DND-41 (cell line): Measurements from ENCODE around the gene CRACR2A.

Experiments
- ATAC-seq: fragments of 200-7000 bp; cut with Tn5 transposase; 3 replicates; pipeline ENCODE4 v1.9.1; 2021; ENCODE audit warnings: low read depth; ENCODE audit not compliant: insufficient read depth
- DNase-seq: peaks from one replicate; pipeline ENCODE4 v3.0.0-alpha.2; 2020
- H2AFZ ChIP-seq: 2 replicates; pipeline ENCODE4 v1.6.0; 2012; ENCODE audit warnings: low read depth, low read length
- H3K27ac ChIP-seq: 2 replicates; pipeline ENCODE4 v1.5.1; 2012; ENCODE audit warnings: low read length, inconsistent platforms
- H3K27me3 ChIP-seq: fragments of 200-600 bp; sonication (generic); 2 replicates; pipeline ENCODE4 v1.6.0; 2012; ENCODE audit warnings: low read length, mild to moderate bottlenecking, inconsistent platforms; ENCODE audit not compliant: insufficient read depth, poor library complexity
- H3K36me3 ChIP-seq: 2 replicates; pipeline ENCODE4 v1.5.1; 2012; ENCODE audit warnings: low read length, inconsistent platforms; ENCODE audit not compliant: insufficient read depth
- H3K4me1 ChIP-seq: 2 replicates; pipeline ENCODE4 v1.5.1; 2012; ENCODE audit warnings: mild to moderate bottlenecking, low read length; ENCODE audit not compliant: insufficient read depth
- H3K4me2 ChIP-seq: 2 replicates; pipeline ENCODE4 v1.6.0; 2012; ENCODE audit warnings: mild to moderate bottlenecking, moderate library complexity, low read length, inconsistent platforms; ENCODE audit not compliant: insufficient read depth
- H3K4me3 ChIP-seq, 2 experiments: fragments of 200-600 bp in 1 of 2; shearing (Covaris generic) in 1 of 2; 2 replicates each; pipeline ENCODE4 v1.5.1; 2012 to 2016; ENCODE audit warnings: inconsistent platforms in 2 of 2, low read length in 2 of 2, mild to moderate bottlenecking in 2 of 2, low read depth in 1 of 2, moderate library complexity in 1 of 2
- H3K79me2 ChIP-seq: 2 replicates; pipeline ENCODE4 v1.6.0; 2012; ENCODE audit warnings: low read length, inconsistent platforms; ENCODE audit not compliant: insufficient read depth
- H3K9ac ChIP-seq: 2 replicates; pipeline ENCODE4 v1.6.0; 2012; ENCODE audit warnings: low read depth, mild to moderate bottlenecking, inconsistent platforms, low read length, moderate library complexity
- H3K9me3 ChIP-seq: 2 replicates; pipeline ENCODE4 v1.5.1; 2012; ENCODE audit warnings: low read length, moderate library complexity, mild to moderate bottlenecking, inconsistent platforms; ENCODE audit not compliant: insufficient read depth, severe bottlenecking
- H4K20me1 ChIP-seq: 2 replicates; pipeline ENCODE4 v1.6.0; 2012; ENCODE audit warnings: low read length; ENCODE audit not compliant: insufficient read depth
- EZH2 ChIP-seq: IDR thresholded peaks from 3 replicates; pipeline ENCODE4 v1.6.1; 2012; ENCODE audit warnings: borderline replicate concordance, low read depth, mild to moderate bottlenecking, moderate library complexity, low read length, inconsistent platforms; ENCODE audit not compliant: severe bottlenecking
- TF ChIP-seq, protein P1 (sequence below): IDR thresholded peaks from 2 replicates; pipeline ENCODE4 v1.5.1; 2012; ENCODE audit warnings: borderline replicate concordance, low read length, moderate library complexity, mild to moderate bottlenecking; ENCODE audit not compliant: poor library complexity, severe bottlenecking; ENCODE audit errors: extremely low read depth

The CRACR2A gene

DNA sequence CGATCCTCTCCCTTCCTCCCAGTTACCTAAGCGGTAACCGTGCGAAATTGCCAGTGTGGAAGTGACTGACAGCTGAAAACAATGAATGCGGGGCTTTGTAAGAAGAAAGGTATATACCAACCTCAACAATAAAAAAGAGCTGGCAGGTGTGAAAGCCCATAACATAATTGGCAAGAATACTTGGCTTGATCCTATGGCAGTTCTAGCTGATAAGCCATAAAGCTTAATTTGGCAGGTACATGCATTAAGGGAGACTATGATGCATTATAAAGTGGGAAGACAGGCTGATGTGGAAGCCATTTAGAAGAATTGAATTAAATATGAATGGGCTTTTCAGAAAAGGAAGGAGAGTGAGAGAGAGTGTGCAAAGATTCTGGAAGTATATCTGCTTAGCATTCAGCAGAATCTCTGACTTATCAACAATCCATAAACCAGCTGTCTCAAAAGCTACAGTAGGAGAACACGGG, 71.3 kb downstream of the CRACR2A start:
- no peak overlapping the region for H3K9ac ChIP-seq
- no peak overlapping the region for H3K4me3 ChIP-seq
- no peaks in the 10 kb centered on the region for H3K27me3 ChIP-seq
- H3K79me2 ChIP-seq: no peaks in the 10 kb centered on the region
- H3K27ac ChIP-seq: no peak overlapping the region
- no peak overlapping the region for H2AFZ ChIP-seq
- ATAC-seq (no peak), DNase-seq (no peak)
- no peaks in the 10 kb centered on the region for H4K20me1 ChIP-seq
- H3K36me3 ChIP-seq: peaks cover 51% of the 10 kb centered on the region
- no peaks in the 10 kb centered on the region for H3K9me3 ChIP-seq
- H3K4me2 ChIP-seq: no peak overlapping the region
- H3K4me1 ChIP-seq: no peaks in the 10 kb centered on the region
- no peak for TF ChIP-seq EZH2
- TF ChIP-seq, protein P1, sequence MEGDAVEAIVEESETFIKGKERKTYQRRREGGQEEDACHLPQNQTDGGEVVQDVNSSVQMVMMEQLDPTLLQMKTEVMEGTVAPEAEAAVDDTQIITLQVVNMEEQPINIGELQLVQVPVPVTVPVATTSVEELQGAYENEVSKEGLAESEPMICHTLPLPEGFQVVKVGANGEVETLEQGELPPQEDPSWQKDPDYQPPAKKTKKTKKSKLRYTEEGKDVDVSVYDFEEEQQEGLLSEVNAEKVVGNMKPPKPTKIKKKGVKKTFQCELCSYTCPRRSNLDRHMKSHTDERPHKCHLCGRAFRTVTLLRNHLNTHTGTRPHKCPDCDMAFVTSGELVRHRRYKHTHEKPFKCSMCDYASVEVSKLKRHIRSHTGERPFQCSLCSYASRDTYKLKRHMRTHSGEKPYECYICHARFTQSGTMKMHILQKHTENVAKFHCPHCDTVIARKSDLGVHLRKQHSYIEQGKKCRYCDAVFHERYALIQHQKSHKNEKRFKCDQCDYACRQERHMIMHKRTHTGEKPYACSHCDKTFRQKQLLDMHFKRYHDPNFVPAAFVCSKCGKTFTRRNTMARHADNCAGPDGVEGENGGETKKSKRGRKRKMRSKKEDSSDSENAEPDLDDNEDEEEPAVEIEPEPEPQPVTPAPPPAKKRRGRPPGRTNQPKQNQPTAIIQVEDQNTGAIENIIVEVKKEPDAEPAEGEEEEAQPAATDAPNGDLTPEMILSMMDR: no peak

DNA sequence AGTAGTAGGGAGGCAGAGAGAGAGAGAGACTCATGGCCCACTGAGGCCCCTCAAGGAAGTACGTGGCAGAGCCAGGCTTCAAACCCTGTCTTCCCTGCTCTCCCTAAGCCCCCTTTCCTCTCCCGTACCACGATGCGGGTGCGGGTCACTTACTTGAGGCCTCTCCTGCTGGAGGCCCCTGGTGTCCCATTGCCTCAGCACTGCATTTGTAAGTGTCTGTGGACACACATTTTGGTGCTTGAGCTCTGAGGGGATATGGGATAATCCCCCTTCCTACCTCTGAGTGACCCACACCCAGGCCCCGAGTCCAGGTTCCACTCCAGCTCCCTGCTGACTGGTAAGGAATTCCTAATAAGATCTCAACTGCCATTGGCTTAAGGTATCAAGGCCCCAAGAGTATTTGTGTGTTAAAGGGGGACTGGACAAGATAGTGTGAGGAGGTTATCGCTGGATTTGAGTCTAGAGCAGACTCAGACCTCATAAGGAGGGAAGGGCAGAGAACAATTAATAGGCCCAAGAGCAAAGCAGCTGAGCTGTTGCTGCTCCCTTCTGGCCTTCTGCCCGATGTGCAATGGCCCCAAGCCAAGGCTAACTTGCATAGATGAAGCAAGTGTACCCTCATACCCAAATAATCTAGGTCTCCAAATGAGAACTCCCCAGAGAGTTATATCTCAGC, 71.9 kb downstream of the CRACR2A start:
- H3K27me3 ChIP-seq: no peaks in the 10 kb centered on the region
- ATAC-seq (no peak), DNase-seq (no peak)
- no peak overlapping the region for H3K4me2 ChIP-seq
- no peak for TF ChIP-seq EZH2
- TF ChIP-seq, protein P1: no peak
- no peaks in the 10 kb centered on the region for H3K79me2 ChIP-seq
- H3K4me1 ChIP-seq: no peaks in the 10 kb centered on the region
- no peak overlapping the region for H3K27ac ChIP-seq
- H2AFZ ChIP-seq: no peak overlapping the region
- no peak overlapping the region for H3K4me3 ChIP-seq
- no peak overlapping the region for H3K9ac ChIP-seq
- no peaks in the 10 kb centered on the region for H4K20me1 ChIP-seq
- no peaks in the 10 kb centered on the region for H3K9me3 ChIP-seq
- peaks cover 52% of the 10 kb centered on the region for H3K36me3 ChIP-seq

- Histone ChIP-seq H3K4me2 (no peak overlapping the region), H3K4me1 (no peaks in the 10 kb centered on the region), H3K27me3 (no peaks in the 10 kb centered on the region), H3K9ac (no peak overlapping the region), H3K4me3 (no peak overlapping the region), H3K9me3 (no peaks in the 10 kb centered on the region), H3K27ac (no peak overlapping the region), H4K20me1 (no peaks in the 10 kb centered on the region), H3K36me3 (peaks cover 60% of the 10 kb centered on the region), H3K79me2 (no peaks in the 10 kb centered on the region), H2AFZ (no peak overlapping the region)
- TF ChIP-seq EZH2: no peak
- TF ChIP-seq, protein P1: no peak
- ATAC-seq (no peak), DNase-seq (no peak)
Measured at GRCh38 chr12:3679831-3680230, 73.1 kb downstream of the CRACR2A start.
